ENCODE results near the gene PDE4B.

The PDE4B gene

GRCh38 chr1:66246351-66247269 is 453.9 kb downstream of the PDE4B start:
- no peak for DNase-seq

GRCh38 chr1:66247415-66248208 is 454.9 kb downstream of the PDE4B start:
- no peak for DNase-seq

- no peak for DNase-seq
Measured at GRCh38 chr1:66248257-66248656, 455.6 kb downstream of the PDE4B start.

- DNase-seq = no peak
Measured at GRCh38 chr1:66248746-66249145, 456.1 kb downstream of the PDE4B start.

GRCh38 chr1:66250075-66250474 is 457.4 kb downstream of the PDE4B start:
- no peak for DNase-seq

- DNase-seq = no peak
Measured at GRCh38 chr1:66250478-66250877, 457.8 kb downstream of the PDE4B start.

GRCh38 chr1:66251546-66251945 is 458.9 kb downstream of the PDE4B start:
- DNase-seq = peak in 1 of 2 donors; percentile 17

- DNase-seq = peak in 1 of 2 donors; percentile 73
Measured at GRCh38 chr1:66253330-66253921, 460.7 kb downstream of the PDE4B start.

- DNase-seq = no peak
Measured at GRCh38 chr1:66254785-66255184, 462.1 kb downstream of the PDE4B start.

GRCh38 chr1:66256629-66257572 is 464.2 kb downstream of the PDE4B start:
- DNase-seq = no peak

GRCh38 chr1:66258404-66259105 is 465.9 kb downstream of the PDE4B start:
- no peak for DNase-seq

- no peak for DNase-seq
Measured at GRCh38 chr1:66261364-66261763, 468.7 kb downstream of the PDE4B start.

GRCh38 chr1:66262208-66262963 is 469.7 kb downstream of the PDE4B start:
- no peak for DNase-seq

GRCh38 chr1:66265268-66265667 is 472.6 kb downstream of the PDE4B start:
- no peak for DNase-seq

GRCh38 chr1:66265796-66266195 is 473.1 kb downstream of the PDE4B start:
- no peak for DNase-seq

- no peak for DNase-seq
Measured at GRCh38 chr1:66266350-66266749, 473.7 kb downstream of the PDE4B start.

GRCh38 chr1:66266756-66267155 is 474.1 kb downstream of the PDE4B start:
- DNase-seq = no peak

GRCh38 chr1:66267201-66267940 is 474.7 kb downstream of the PDE4B start:
- DNase-seq = no peak

GRCh38 chr1:66269222-66269621 is 476.5 kb downstream of the PDE4B start:
- DNase-seq = no peak

Data from CD4-positive, alpha-beta T cell treated with Interleukin-4 for 1 hour (primary cell).